Gastrocnemius medialis (tissue), 4 donors: ENCODE results near the gene FOXF1.

Experiments used
- POLR2A ChIP-seq, 2 donors: fragments of 450-650 bp; IDR thresholded peaks; one replicate each; pipeline ENCODE4 v1.6.1; 2017; ENCODE audit warnings: antibody characterized with exemption in 2 of 2, mild to moderate bottlenecking in 2 of 2, moderate library complexity in 2 of 2
- TF ChIP-seq, protein P1 (sequence below), 5 experiments: fragments of 450-650 bp in 3 of 5; fragments of 200-600 bp in 2 of 5; sonication (generic) in 2 of 5; IDR thresholded peaks in 4 of 5; conservative IDR thresholded peaks in 1 of 5; 1 replicate in 4 of 5; 2 replicates in 1 of 5; pipeline ENCODE4 v1.5.1; 2016 to 2019; ENCODE audit warnings: antibody characterized with exemption in 5 of 5, mild to moderate bottlenecking in 3 of 5, moderate library complexity in 3 of 5

DNA sequence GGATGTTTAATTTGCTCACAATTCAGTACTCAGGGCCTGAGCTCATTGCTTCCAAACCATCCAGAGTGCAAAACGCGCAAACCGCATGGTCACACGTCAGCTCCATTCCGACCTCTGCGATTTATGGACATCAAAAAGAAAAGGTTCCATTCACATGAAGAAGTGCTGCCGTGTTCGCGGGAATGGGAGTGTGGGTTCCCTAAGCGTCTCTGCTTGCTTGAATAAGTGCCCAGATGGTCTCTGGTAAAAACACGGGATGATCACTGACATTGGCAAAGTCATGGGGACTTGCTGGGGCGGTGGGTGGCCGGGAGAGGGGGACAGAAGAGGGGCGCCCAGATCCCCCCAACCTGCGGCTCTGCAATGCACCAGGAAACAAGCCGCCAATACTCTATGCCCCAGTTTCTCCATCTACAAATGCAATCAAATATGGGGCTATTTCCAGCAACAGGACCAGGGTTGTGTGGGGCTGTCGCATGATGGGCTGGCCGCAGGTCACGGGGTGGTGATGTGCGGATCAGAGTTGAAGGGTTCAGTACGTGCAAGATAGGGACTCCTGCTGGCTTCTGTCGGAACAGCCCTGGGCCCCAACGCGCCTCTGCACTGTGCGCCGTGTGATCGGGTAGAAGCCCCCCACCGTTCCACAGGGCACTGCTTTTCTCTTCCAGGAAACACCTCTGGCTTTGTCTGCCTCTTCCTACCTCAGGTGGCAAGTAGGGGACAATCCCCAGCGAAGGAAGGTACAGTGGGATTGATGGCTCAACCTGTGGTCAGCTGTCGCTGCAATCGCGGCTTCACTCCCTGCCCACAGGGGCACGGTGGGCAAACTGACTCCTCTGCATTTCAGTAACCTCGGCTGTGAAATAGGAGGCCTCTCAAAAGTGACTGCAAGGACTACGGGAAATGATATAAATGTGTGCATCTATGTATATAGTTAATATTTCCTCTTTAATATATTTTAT, 11.2 kb downstream of the FOXF1 start:
- TF ChIP-seq, protein P1, sequence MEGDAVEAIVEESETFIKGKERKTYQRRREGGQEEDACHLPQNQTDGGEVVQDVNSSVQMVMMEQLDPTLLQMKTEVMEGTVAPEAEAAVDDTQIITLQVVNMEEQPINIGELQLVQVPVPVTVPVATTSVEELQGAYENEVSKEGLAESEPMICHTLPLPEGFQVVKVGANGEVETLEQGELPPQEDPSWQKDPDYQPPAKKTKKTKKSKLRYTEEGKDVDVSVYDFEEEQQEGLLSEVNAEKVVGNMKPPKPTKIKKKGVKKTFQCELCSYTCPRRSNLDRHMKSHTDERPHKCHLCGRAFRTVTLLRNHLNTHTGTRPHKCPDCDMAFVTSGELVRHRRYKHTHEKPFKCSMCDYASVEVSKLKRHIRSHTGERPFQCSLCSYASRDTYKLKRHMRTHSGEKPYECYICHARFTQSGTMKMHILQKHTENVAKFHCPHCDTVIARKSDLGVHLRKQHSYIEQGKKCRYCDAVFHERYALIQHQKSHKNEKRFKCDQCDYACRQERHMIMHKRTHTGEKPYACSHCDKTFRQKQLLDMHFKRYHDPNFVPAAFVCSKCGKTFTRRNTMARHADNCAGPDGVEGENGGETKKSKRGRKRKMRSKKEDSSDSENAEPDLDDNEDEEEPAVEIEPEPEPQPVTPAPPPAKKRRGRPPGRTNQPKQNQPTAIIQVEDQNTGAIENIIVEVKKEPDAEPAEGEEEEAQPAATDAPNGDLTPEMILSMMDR (IDR thresholded peaks at IDR 0.05 in 4 of 5, conservative IDR thresholded peaks at IDR 0.05 in 1 of 5): no peak
- no peak for TF ChIP-seq POLR2A (IDR thresholded peaks at IDR 0.05)
